Right lobe of liver (tissue), 4 donors: ENCODE results near the gene BCL2L1.

ENCODE experiments used
- POLR2A ChIP-seq: fragments of 450-650 bp; IDR thresholded peaks from one replicate; pipeline ENCODE4 v1.6.1; 2017; ENCODE audit warnings: antibody characterized with exemption, mild to moderate bottlenecking
- TF ChIP-seq, protein P1 (sequence below), 4 donors: fragments of 200-600 bp in 3 of 4; fragments of 450-650 bp in 1 of 4; IDR thresholded peaks; one replicate each; pipeline versions ENCODE4 v1.5.1 to v1.8.0; 2016 to 2022; ENCODE audit warnings: antibody characterized with exemption in 4 of 4, mild to moderate bottlenecking in 2 of 4
- donor health status: DM: no; HTN: no; CAD: no.
- donor health status: DM: no; HTN: no; CAD: no.
- donor health status: DM: no; HTN: yes; CAD: no.

GRCh38 chr20:31620246-31620645 is 102.4 kb downstream of the BCL2L1 start:
- TF ChIP-seq, protein P1, sequence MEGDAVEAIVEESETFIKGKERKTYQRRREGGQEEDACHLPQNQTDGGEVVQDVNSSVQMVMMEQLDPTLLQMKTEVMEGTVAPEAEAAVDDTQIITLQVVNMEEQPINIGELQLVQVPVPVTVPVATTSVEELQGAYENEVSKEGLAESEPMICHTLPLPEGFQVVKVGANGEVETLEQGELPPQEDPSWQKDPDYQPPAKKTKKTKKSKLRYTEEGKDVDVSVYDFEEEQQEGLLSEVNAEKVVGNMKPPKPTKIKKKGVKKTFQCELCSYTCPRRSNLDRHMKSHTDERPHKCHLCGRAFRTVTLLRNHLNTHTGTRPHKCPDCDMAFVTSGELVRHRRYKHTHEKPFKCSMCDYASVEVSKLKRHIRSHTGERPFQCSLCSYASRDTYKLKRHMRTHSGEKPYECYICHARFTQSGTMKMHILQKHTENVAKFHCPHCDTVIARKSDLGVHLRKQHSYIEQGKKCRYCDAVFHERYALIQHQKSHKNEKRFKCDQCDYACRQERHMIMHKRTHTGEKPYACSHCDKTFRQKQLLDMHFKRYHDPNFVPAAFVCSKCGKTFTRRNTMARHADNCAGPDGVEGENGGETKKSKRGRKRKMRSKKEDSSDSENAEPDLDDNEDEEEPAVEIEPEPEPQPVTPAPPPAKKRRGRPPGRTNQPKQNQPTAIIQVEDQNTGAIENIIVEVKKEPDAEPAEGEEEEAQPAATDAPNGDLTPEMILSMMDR (IDR thresholded peaks at IDR 0.05) = no peak
- TF ChIP-seq POLR2A = no peak
